Left ventricle myocardium inferior (tissue), 1 donor: Measurements from ENCODE around the gene CHPF. TPM values are rescaled to one million over a fixed set of nuclear protein-coding genes. Genes with fewer than 3 reads are reported as not detected.
A peak's percentile ranks its signal among the peaks of the same experiment; 100 is the strongest.

Experiments
- DNase-seq: peaks from one replicate; pipeline ENCODE4 v3.0.0-alpha.2; 2020
- H3K27ac ChIP-seq: fragments of 200-600 bp; replicated peaks from 2 replicates; pipeline ENCODE4 v1.8.0; 2021
- H3K27me3 ChIP-seq: fragments of 200-600 bp; 2 replicates; pipeline ENCODE4 v1.8.0; 2021; ENCODE audit warnings: low read depth
- H3K36me3 ChIP-seq: fragments of 200-600 bp; 2 replicates; pipeline ENCODE4 v1.8.0; 2021
- H3K4me1 ChIP-seq: fragments of 200-600 bp; 2 replicates; pipeline ENCODE4 v1.8.0; 2021
- H3K4me3 ChIP-seq: fragments of 200-600 bp; 2 replicates; pipeline ENCODE4 v1.8.0; 2021; ENCODE audit warnings: mild to moderate bottlenecking, moderate library complexity
- H3K9me3 ChIP-seq: fragments of 200-600 bp; replicated peaks from 2 replicates; pipeline ENCODE4 v1.8.0; 2021
- CTCF ChIP-seq: fragments of 200-600 bp; IDR thresholded peaks from 2 replicates; pipeline ENCODE4 v1.8.0; 2021; ENCODE audit warnings: antibody characterized with exemption, mild to moderate bottlenecking, borderline replicate concordance
- intact Hi-C: fragments of 100-400 bp; cut with micrococcal nuclease; formaldehyde crosslinking; loops from one replicate; pipeline ENCODE4 v1.11.0; 2022
- total RNA-seq: library from RNA; stranded (reverse); fragmentation: NEBNext Ultra II Directional; extraction: Animal tissue kit (Norgen Biotek cat#: 25700); gene quantifications from one replicate; pipeline ENCODE4 v1.2.1, GENCODE V29; 2021
- donor health status: DM: no; HTN: yes; CAD: no; lungs with severe emphysema.

CHPF gene
- total RNA-seq, 1 donor from 2014 or later, result 104 TPM

- H3K36me3 ChIP-seq, result peaks cover 49% of the 10 kb centered on the region
- H3K9me3 ChIP-seq, result no peaks in the 10 kb centered on the region
- H3K4me3 ChIP-seq, result no peak overlapping the region
- no peak overlapping the region for H3K27ac ChIP-seq
- peaks cover 5% of the 10 kb centered on the region for H3K27me3 ChIP-seq
- peaks cover 40% of the 10 kb centered on the region for H3K4me1 ChIP-seq
- TF ChIP-seq CTCF, result no peak
- intact Hi-C loops, result no loop called here
- no peak for DNase-seq
These were observed 21.8 kb upstream of the CHPF start for GRCh38 chr2:219565130-219566080.

GRCh38 chr2:219563271-219563928, 19.8 kb upstream of the CHPF start:
- TF ChIP-seq CTCF, result no peak
- DNase-seq, result no peak
- Histone ChIP-seq H3K4me3 (no peak overlapping the region), H3K9me3 (no peaks in the 10 kb centered on the region), H3K27me3 (no peaks in the 10 kb centered on the region), H3K36me3 (peaks cover 49% of the 10 kb centered on the region), H3K27ac (no peak overlapping the region), H3K4me1 (peaks cover 31% of the 10 kb centered on the region)
- intact Hi-C loops, result no loop called here

- no peak for TF ChIP-seq CTCF
- intact Hi-C loops, result no loop called here
- no peaks in the 10 kb centered on the region for H3K27me3 ChIP-seq
- peaks cover 31% of the 10 kb centered on the region for H3K4me1 ChIP-seq
- no peaks in the 10 kb centered on the region for H3K9me3 ChIP-seq
- no peak overlapping the region for H3K4me3 ChIP-seq
- no peak for DNase-seq
- no peak overlapping the region for H3K27ac ChIP-seq
- H3K36me3 ChIP-seq, result peaks cover 52% of the 10 kb centered on the region
These were observed 18.7 kb upstream of the CHPF start for GRCh38 chr2:219562049-219563020.

GRCh38 chr2:219561179-219562048, 17.8 kb upstream of the CHPF start:
- Histone ChIP-seq H3K9me3 (no peaks in the 10 kb centered on the region), H3K27ac (peak overlapping the region; percentile 40), H3K27me3 (no peaks in the 10 kb centered on the region), H3K4me1 (peaks cover 31% of the 10 kb centered on the region), H3K4me3 (no peak overlapping the region), H3K36me3 (peaks cover 43% of the 10 kb centered on the region)
- TF ChIP-seq CTCF, result no peak
- intact Hi-C loops, result no loop called here
- no peak for DNase-seq
